Uterus (tissue), 2 donors: ENCODE data around the gene QKI.

Source experiments
- POLR2A ChIP-seq, 2 donors: fragments of 450-650 bp; IDR thresholded peaks; one replicate each; pipeline ENCODE4 v1.6.1; 2016; ENCODE audit warnings: antibody characterized with exemption in 2 of 2, mild to moderate bottlenecking in 1 of 2, moderate library complexity in 1 of 2
- TF ChIP-seq, protein P1 (sequence below), 4 experiments: fragments of 200-600 bp in 2 of 4; fragments of 450-650 bp in 2 of 4; sonication (generic) in 2 of 4; IDR thresholded peaks; one replicate each; pipeline ENCODE4 v1.5.1; 2016 to 2019; ENCODE audit warnings: antibody characterized with exemption in 4 of 4, mild to moderate bottlenecking in 2 of 4, moderate library complexity in 1 of 4

DNA sequence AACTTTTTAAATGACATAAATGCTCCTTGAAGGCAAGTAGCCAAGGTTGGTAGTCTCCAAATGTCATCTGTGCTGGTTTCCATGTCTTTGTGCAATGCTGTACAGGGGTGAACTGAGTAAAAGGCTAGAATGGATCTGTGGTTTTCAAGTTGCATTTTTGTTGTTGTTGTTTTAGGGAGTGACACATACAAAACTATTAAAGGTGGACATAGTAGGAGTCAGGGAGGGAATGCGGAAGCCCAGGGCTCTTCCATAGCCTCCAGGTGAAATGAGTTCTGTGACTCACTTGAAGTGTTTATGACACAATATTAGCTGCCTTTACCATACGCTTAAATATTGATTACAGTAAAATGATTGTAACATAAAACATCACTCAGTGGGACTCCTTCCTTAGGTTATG, 22.5 kb upstream of the QKI start:
- TF ChIP-seq, protein P1, sequence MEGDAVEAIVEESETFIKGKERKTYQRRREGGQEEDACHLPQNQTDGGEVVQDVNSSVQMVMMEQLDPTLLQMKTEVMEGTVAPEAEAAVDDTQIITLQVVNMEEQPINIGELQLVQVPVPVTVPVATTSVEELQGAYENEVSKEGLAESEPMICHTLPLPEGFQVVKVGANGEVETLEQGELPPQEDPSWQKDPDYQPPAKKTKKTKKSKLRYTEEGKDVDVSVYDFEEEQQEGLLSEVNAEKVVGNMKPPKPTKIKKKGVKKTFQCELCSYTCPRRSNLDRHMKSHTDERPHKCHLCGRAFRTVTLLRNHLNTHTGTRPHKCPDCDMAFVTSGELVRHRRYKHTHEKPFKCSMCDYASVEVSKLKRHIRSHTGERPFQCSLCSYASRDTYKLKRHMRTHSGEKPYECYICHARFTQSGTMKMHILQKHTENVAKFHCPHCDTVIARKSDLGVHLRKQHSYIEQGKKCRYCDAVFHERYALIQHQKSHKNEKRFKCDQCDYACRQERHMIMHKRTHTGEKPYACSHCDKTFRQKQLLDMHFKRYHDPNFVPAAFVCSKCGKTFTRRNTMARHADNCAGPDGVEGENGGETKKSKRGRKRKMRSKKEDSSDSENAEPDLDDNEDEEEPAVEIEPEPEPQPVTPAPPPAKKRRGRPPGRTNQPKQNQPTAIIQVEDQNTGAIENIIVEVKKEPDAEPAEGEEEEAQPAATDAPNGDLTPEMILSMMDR (IDR thresholded peaks at IDR 0.05): no peak
- no peak for TF ChIP-seq POLR2A (IDR thresholded peaks at IDR 0.05)
